HG02763 (cell line): ENCODE measurements around the gene GSTA5.
A peak's percentile ranks its signal among the peaks of the same experiment; 100 is the strongest.
"Not testable (repeated sequence)": the region's sequence is repeated elsewhere in the genome, so short reads cannot be mapped to it uniquely, and the experiment has no call there.

ENCODE experiments used
- ATAC-seq: cut with Tn5 transposase; IDR thresholded peaks from one replicate; pipeline ENCODE4 v1.9.1; 2021; ENCODE audit warnings: mild to moderate bottlenecking, moderate library complexity; ENCODE audit not compliant: unreplicated experiment

GSTA5 gene

DNA sequence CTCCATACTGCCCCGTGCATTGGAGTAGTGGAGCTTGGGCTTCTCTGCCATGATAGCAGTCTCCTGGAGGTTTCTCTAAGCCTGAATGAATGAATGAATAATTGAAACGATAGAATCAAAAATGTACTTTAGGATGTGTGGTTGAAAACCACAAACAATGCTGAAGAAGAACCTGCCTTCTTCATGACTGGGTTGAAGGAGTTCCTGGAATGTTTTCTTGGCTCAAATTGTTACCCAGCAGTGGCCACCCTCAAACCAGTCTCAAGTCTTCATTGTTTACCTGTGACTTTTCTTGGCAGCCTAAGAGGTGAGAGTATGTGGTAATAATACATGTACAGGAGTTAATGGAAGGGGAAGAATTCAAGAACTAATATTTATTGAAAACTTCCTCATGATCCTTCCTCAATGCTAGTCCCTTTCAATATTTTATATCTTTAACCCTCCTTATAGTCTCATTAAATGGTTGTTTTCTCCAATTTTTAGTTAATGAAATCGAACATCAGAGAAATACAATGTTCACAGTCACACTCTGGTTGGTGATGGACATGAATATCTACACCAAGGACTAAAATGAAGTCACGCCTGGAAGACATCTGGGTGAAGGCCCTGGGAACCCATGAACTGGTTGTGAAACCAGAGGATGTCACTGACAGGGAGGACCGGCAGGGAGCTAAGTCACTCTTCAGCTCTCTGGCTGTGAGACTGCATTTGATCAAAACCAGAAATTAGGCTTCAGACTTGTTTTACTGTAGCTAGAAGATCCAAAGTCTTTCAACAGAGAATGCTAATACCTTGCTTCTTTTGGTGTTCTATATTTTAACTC, at the start of gene GSTA5:
Gene GSTA5, minus strand, starts transcription at position 51 of the 823 bp plus-strand sequence.
- ATAC-seq, result no peak

DNA sequence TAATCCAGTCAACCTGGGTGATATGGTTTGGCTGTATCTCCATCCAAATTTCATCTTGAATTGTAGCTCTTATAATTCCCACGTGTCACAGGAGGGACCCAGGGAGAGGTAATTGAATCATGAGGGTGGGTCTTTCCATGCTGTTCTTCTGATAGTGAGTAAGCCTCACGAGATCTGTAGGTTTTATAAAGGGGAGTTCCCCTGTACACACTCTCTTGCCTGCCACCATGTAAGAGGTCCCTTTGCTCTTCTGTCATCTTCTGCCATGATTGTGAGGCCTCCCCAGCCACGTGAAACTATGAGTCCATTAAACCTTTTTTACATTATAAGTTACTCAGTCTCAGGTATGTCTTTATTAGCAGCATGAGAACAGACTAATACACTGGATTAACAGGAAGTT, 49.4 kb upstream of the GSTA5 start:
- no peak for ATAC-seq

DNA sequence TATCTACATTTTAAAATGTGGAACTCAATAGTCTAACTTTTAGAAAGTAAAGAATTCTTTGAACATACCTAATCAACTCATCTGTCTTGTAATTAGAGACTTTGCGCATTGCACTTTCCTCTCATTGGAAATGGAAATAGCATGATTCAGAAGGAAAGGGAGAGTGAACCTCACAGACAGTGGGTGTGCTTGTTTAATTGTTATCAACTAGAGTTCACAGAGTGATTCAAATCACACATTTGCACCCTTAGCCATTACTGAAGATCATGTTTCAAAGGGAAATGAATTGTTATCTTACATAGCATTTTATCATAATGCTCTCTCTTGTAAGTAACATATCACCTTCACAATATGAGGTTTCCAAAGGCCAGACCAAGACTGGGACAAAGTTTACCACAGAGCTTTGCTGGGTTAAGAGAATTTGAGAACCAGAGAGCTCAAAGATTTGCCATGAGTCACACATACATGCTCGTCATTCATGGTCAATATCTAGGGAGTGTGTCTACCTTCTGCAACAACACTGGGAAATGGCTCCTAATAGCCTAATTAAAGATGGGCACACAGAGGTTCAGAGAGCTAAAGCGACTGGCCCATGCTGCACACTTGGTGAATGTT, 47.4 kb upstream of the GSTA5 start:
- no peak for ATAC-seq

DNA sequence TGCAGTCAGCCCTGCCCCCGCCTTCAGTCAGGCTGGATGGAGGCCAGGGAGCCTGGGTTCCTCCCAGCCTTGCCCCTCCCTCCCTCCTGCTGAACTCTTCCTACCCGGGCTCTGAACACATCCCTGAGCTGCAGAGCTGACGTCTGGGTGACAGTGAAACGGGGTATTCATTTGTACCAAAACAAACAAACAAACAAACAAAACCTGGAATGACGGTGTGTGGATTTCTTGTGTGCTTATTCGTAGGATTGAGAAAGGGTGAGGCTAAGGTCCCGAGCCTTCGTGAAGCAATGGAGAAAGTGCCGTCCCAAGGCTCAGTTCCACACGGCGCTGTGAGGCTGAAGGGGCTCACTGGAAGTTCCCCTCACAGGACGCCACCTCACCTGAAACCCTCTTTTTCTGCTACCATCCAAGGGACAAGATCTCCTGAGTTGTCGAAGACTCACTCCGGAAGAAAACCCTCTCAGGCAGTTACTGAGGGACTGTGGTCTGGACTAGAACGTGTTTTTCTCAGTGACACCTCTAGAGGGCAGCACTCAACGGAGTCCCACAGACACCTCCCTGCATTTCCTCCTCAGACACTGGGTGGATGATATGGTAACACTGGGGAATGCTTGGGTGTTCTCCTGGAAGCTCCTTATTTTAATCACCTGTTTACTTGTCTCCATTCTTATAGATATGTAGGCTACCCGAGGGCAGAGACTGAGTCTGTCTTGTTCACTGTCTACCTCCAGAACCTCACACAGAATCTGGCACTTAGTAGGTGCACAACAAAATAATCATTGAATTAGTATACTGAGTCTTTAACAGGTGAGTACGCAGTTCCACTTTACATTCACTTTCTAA, 41.6 kb upstream of the GSTA5 start:
- peak; percentile 96 for ATAC-seq

DNA sequence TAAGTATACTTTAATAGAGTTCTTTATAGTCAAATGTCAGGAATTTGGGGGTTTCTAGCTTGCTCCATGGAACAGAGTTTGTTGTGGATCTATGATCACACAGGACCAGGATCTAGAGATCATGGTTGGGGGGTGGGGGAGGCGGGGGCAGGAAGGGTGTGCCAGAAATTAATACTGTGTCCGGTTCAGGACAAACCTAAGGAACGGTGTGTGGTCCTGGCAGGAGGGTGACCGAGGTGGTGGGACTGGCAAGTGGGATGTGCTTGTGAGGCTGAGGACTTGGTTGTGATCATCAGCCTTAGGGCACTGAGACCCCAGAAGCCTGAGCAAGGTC, 41.0 kb upstream of the GSTA5 start:
- ATAC-seq, result no peak

DNA sequence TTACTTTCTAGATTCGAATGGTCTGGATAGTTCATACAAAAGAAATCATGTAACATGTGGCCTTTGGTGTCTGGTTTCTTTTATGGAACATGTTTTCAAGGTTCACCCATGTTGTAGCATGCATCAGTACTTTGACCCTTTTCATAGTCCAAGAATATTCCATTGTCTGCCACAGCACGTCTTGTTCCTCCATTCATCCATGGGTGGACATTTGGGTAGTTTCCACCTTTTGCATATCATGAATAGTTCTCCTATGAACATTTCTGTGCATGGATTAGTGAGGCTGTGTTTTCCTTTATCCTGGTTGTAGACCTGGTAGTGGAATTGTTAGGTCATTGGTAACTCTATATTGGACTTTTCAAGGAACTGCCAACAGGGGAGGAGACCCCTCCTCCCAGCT, 37.2 kb upstream of the GSTA5 start:
- ATAC-seq, result no peak

DNA sequence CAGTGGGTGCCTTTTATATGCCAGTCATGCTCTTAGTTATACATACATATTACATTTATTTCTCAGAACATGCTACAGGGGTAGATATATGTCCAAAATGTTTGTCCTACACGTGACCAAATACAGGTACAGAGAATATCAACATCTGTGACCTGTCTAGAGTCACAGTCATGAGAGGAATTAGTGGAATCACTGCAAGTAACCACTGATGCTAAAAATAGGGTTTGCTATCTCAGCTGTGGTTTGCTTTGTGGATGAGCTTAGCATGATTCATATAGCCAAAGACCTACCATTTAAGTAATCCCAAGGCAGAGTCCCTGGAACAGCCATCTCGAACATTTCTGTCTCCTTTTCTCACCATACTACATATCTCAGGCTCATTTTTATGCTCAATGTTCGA, 36.6 kb upstream of the GSTA5 start:
- ATAC-seq, result no peak

DNA sequence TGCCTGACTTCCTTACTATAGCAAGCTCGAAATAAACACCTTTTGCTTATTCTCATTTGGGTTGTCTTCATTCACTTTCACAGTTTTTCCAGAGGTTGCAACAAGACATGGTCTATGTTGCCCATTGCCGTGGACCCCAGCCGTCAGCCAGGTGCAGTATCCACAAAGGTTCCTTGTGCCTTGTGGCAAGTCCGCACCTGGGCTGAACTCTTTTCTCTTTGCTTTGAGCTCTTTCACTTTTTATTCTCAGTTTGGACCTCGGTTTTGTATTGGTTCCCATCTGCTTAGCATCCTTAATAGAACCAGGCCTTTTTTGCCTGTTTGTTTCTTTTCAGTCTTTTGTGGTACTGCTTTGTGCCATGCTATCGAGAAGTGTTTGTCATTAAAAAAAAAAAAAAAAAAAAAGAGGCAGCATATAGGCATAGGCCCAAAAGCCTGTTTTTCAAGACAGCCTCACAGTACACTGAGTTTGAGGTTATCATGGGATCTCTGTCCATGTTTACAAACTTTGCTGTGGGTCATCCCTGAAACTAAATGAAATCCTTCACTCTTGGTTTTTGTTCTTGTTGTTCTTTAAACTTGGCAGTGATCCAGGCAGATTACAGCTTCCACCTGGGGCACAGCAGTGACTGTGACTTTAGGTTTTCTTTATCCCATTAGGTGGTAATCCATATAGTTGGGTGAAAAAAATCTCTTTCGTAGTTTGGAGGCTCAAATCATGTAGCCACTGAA, 35.6 kb upstream of the GSTA5 start:
- ATAC-seq, result no peak

DNA sequence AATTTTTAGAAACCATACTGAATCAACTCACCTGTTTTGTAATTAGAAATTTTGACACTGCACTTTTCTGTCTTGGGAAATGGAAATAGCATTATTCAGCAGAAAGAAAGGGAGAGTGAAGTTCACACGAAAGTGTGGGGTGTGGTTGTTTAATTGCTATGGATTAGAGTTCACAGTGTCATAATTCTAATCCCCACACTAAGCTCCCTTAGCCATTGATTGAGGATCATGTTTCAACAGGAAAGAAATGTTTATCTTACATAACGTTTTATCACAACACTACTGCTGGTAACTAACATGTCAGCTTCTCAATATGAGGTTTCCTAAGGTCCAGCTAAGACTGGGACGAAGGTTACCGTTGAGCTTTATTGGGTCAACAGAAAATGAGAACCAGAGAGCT, 31.4 kb upstream of the GSTA5 start:
- ATAC-seq, result no peak

DNA sequence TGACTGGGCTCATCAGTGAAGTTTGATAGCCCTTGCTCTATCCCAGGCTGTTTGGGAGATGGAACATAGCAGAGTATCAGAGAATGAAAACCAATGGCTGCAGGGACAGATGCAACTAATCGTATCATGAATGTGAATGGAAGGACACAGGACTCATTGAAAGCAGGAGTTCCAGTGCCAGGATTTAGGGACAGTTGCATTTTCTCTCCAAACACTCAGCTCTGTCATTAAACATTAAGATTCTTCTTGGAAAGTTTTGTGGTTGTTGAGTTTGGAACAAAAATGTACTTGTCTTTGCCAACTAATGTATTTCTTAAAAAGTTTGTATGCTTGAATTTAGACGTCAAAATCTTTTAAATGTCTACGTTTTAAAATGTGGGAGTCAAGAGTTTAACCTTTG, 31.0 kb upstream of the GSTA5 start:
- no peak for ATAC-seq

DNA sequence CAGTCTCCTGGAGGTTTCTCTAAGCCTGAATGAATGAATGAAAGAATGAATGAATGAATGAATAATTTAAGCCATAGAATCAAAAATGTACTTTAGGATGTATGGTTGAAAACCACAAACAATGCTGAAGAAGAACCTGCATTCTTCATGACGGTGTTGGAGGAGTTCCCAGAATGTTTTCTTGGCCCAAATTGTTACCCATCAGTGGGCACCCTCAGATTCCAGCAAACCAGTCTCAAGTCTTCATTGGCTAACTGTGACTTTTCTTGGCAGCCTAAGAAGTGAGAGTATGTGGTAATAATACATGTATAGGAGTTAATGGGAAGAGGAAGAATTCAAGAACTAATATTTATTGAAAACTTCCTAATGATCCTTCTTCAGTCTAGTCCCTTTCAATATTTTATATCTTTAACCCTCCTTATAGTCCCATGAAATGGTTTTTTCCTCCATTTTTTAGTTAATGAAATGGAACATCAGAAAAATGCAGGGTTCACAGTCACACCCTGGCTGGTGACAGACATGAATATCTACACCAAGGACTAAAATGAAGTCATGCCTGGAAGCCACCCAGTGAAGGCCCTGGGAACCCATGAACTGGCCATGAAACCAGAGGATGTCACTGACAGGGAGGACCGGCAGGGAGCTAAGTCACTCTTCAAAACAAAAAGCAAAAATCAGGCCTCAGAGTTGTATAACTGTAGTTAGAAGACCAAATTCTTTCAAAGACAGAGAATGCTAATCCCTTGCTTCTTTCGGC, 29.9 kb upstream of the GSTA5 start:
- ATAC-seq, result not testable (repeated sequence)

DNA sequence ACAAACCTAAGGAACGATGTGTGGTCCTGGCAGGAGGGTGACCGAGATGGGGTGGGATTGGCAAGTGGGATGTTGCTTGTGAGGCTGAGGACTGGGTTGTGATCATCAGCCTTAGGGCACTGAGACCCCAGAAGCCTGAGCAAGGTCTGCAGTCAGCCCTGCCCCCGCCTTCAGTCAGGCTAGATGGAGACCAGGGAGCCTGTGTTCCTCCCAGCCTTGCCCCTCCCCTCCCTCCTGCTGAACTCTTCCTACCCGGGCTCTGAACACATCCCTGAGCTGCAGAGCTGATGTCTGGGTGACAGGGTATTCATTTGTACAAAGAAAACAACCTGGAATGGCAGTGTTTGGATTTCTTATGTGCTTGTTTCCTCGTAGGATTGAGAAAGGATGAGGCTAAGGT, 28.3 kb upstream of the GSTA5 start:
- ATAC-seq, result not testable (repeated sequence)

DNA sequence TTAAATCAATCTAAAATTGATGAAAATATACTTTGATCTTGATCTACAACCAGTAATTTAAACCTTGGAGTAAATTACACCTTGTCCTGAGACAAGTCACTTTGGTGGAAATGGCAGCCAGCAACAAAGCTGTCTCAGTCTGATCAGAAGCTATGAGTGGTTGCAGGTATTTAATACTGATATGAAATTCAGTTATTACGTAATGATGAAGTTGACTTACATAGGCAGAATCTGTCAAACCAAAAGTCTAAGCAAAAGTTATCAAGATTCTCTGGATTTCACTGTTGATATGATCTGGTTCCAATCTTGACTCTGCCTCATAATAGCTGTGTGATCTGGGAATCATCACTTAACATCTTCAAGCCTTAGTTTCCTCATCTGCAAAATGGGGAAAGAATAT, 27.6 kb upstream of the GSTA5 start:
- ATAC-seq, result no peak

DNA sequence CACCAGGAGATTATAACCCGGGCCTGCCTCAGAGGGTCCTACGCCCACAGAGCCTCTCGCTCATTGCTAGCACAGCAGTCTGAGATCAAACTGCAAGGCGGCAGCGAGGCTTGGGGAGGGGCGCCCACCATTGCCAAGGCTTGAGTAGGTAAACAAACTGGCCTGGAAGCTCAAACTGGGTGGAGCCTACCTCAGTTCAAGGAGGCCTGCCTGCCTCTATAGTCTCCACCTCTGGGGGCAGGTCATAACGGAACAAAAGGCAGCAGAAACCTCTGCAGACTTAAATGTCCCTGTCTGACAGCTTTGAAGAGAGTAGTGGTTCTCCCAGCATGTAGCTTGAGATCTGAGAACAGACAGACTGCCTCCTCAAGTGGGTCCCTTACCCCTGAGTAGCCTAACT, 20.5 kb upstream of the GSTA5 start:
- not testable (repeated sequence) for ATAC-seq

DNA sequence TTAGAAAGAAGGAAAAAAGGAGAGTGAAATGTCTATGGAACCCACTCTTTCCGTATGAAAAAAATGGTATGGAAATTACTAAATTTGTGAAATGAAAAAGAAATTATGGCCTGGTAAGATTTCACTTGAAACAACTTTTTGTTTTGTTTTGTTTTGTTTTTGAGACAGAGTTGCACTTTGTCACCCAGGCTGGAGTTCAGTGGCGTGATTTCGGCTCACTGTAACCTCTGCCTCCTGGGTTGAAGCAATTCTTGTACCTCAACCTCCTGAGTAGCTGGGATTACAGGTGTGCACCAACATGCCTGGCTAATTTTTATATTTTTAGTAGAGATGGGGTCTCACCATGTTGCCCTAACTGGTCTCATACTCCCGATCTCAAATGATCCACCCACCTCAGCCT, 17.8 kb upstream of the GSTA5 start:
- ATAC-seq, result no peak

DNA sequence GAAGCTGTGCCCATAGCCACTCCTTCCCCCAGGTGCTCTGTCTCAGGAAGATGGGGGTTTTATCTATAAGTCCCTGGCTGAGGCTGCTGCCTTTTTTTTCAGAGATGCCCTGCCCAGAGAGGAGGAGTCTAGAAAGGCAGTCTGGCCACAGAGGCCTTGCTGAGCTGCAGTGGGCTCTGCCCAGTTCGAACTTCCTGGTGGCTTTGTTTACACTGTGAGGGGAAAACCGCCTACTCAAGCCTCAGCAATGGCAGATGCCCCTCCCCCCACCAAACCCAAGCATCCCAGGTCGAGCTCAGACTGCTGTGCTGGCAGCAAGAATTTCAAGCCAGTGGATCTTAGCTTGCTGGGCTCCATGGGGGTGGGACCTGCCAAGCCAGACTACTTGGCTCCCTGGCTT, 15.5 kb upstream of the GSTA5 start:
- not testable (repeated sequence) for ATAC-seq

DNA sequence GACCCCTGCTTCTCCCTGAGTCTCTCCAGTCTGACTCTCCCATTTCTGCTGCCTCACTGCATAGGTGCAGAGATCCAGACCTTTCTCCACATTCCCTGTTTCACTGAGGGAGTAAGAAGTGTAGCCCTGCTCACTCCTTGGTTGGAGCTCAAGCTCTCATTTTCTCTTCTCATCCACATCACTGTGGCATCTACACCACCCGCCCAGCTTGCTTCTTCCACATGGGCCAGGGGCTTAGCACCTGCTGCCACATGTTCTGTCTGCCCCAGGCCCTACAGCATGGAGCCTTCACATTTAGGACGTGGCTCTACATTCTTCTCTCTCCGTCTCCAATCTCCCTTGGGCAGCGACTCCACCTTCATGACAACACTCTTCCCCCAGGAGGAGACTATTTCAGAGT, 8.5 kb upstream of the GSTA5 start:
- no peak for ATAC-seq

DNA sequence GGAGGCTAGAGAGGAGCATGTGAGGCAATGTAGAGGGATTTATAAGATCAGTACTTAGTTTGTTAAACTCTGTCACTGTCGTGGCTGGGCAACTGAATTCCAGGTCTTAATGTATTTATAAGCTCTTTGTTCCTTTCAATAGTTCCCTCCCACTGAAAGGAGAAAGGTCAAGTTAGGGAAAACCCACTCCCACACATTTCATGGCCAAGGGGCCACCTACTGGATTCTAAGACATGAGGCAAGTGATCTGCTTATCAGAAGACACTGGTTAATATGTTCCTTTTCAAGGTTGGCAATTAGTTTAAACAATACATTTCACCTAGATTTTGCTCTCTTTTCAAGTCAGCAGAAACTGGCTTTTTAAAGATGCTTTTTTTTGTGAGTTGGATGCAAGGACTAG, 5.4 kb upstream of the GSTA5 start:
- no peak for ATAC-seq

DNA sequence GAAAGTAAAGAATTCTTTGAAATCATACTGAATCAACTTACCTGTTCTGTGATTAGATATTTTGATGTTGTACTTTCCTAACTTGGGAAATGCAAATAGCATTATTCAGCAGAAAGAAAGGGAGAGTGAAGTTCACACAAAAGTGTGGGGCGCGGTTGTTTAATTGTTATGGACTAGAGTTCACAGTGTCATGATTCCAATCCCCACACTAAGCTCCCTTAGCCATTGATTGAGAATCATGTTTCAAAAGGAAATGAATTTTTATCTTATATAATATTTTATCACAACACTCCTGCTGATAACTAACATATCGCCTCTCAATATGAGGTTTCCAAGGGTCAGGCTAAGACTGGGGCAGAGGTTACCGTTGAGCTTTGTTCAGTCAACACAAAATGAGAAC, 3.0 kb upstream of the GSTA5 start:
- ATAC-seq, result no peak
